Psoas muscle (tissue), 8 donors: ENCODE data around the gene SUFU. TPM values are rescaled to one million over a fixed set of nuclear protein-coding genes. Genes with fewer than 3 reads are reported as not detected.

ENCODE experiments used
- ATAC-seq, 4 donors: fragments of 200-7000 bp; cut with Tn5 transposase; one replicate each; pipeline ENCODE4 v1.9.1; 2020; ENCODE audit warnings: moderate library complexity in 3 of 4, mild to moderate bottlenecking in 2 of 4
- DNase-seq, 2 donors: peaks; one replicate each; pipeline ENCODE4 v3.0.0-alpha.2; 2020
- H3K27ac ChIP-seq: fragments of 200-600 bp; one replicate; pipeline ENCODE4 v1.8.0; 2022
- H3K27me3 ChIP-seq, 3 donors: fragments of 200-600 bp in 1 of 3; one replicate each; pipeline versions ENCODE4 v1.6.1 to v1.8.0; 2013 to 2022; ENCODE audit warnings: low read length in 2 of 3, mild to moderate bottlenecking in 2 of 3, moderate library complexity in 1 of 3; ENCODE audit not compliant: insufficient read depth in 3 of 3
- H3K36me3 ChIP-seq, 2 donors: fragments of 200-600 bp in 1 of 2; one replicate each; pipeline versions ENCODE4 v1.6.1 to v1.8.0; 2013 to 2022; ENCODE audit warnings: low read depth in 1 of 2, mild to moderate bottlenecking in 1 of 2, moderate library complexity in 1 of 2; ENCODE audit not compliant: insufficient read depth in 1 of 2
- H3K4me1 ChIP-seq: fragments of 200-600 bp; one replicate; pipeline ENCODE4 v1.8.0; 2022
- H3K4me3 ChIP-seq: fragments of 200-600 bp; one replicate; pipeline ENCODE4 v1.8.0; 2022; ENCODE audit warnings: mild to moderate bottlenecking
- H3K9me3 ChIP-seq: fragments of 200-600 bp; one replicate; pipeline ENCODE4 v1.8.0; 2022
- CTCF ChIP-seq: fragments of 200-600 bp; IDR thresholded peaks from one replicate; pipeline ENCODE4 v1.8.0; 2022; ENCODE audit warnings: antibody characterized with exemption
- WGBS, 3 donors: extraction: QIAGEN DNeasy Blood & Tissue Kit; methylation state at CpG; one replicate each; pipeline versions ENCODE4 v1.1.6 to v1.1.7; 2013; 5-methylcytosine and 5-hydroxymethylcytosine counted together
- intact Hi-C, 2 donors: fragments of 100-400 bp; cut with DNase I; formaldehyde crosslinking; loops; one replicate each; pipeline versions ENCODE4 v1.11.0 to v1.14.2; 2022
- polyA plus RNA-seq, 3 donors: library from polyadenylated mRNA; stranded (reverse); fragments of 200-250 nt; gene quantifications; one replicate each; pipeline ENCODE4 v1.2.3, GENCODE V29; 2013
- total RNA-seq, 4 donors: library from RNA; stranded (reverse); fragmentation: NEBNext Ultra II Directional in 2 of 4; extraction: Animal tissue kit (Norgen Biotek cat#: 25700) in 2 of 4; gene quantifications; one replicate each; pipeline versions ENCODE4 v1.2.1 to v1.2.4, GENCODE V29; 2021 to 2023
- donor health status: healthy with polysubstance abuse.
- donor health status: DM: no; HTN: no; CAD: no; lungs with moderate emphysema.
- donor health status: Bipolar disorder and iron deficiency.
- donor health status: healthy.
- donor health status: DM: yes; HTN: yes; CAD: no.
- donor health status: DM: no; HTN: no; CAD: no.
- donor health status: DM: no; HTN: no; CAD: no.
- donor health status: DM: yes; HTN: yes; CAD: no.

Gene SUFU
- total and polyA plus RNA-seq, 7 donors, result 2.1 to 6.8 (median 5.1) TPM

GRCh38 chr10:102581981-102582580 is 78.3 kb downstream of the SUFU start:
- ATAC-seq, result no peak
- H3K27ac ChIP-seq, result no peak overlapping the region
- H3K4me3 ChIP-seq, result no peak overlapping the region
- H3K4me1 ChIP-seq, result peaks cover 10% of the 10 kb centered on the region
- intact Hi-C loops, result loop anchor here in 1 of 2 donors (10.0 kb wide), 1 partner anchor 187 kb away; the partner anchor contains the start of gene NFKB2
- no peak for DNase-seq
- no peaks in the 10 kb centered on the region for H3K36me3 ChIP-seq
- no peaks in the 10 kb centered on the region for H3K27me3 ChIP-seq
- 48 to 64% (median 63%) methylated on average over 10 of the region's 10 CpGs for WGBS, 3 donors
- H3K9me3 ChIP-seq, result no peaks in the 10 kb centered on the region
- no peak for TF ChIP-seq CTCF

GRCh38 chr10:102583435-102584417 is 80.0 kb downstream of the SUFU start:
- Histone ChIP-seq H3K9me3 (no peaks in the 10 kb centered on the region), H3K27me3 (no peaks in the 10 kb centered on the region), H3K4me3 (no peak overlapping the region), H3K27ac (peak overlapping the region; percentile 28), H3K36me3 (no peaks in the 10 kb centered on the region), H3K4me1 (peaks cover 9% of the 10 kb centered on the region)
- intact Hi-C loops, result loop anchor here (2.0 to 10.0 kb wide), 3 partner anchors 79 to 191 kb away; partner anchors contain the start of gene NFKB2 (in 1 of the 2)
- peak; percentile 89 for TF ChIP-seq CTCF
- DNase-seq (peak; percentile 79 to 89), ATAC-seq (peak; percentile 96 to 98 (median 96))
- 42 to 46% (median 43%) methylated on average over 11 of the region's 11 CpGs for WGBS, 3 donors

- H3K36me3 ChIP-seq, result no peaks in the 10 kb centered on the region
- H3K4me3 ChIP-seq, result no peak overlapping the region
- H3K9me3 ChIP-seq, result no peaks in the 10 kb centered on the region
- intact Hi-C loops, result loop anchor here (2.0 to 10.0 kb wide), 3 partner anchors 80 to 192 kb away; partner anchors contain the start of gene NFKB2 (in 1 of the 2)
- no peaks in the 10 kb centered on the region for H3K27me3 ChIP-seq
- no peak for TF ChIP-seq CTCF
- ATAC-seq (no peak), DNase-seq (no peak)
- H3K27ac ChIP-seq, result no peak overlapping the region
- H3K4me1 ChIP-seq, result peaks cover 4% of the 10 kb centered on the region
- WGBS, 3 donors, result 71 to 73% (median 71%) methylated on average over 1 of the region's 1 CpG
Observed at GRCh38 chr10:102585026-102585425, 81.3 kb downstream of the SUFU start.

- TF ChIP-seq CTCF, result no peak
- no peak for DNase-seq
- intact Hi-C loops, result loop anchor here in 1 of 2 donors (10.0 kb wide), 1 partner anchor 192 kb away; the partner anchor contains the start of gene NFKB2
- no peaks in the 10 kb centered on the region for H3K9me3 ChIP-seq
- H3K4me3 ChIP-seq, result no peak overlapping the region
- 97 to 100% (median 98%) methylated on average over 1 of the region's 1 CpG for WGBS, 3 donors
- H3K27me3 ChIP-seq, result no peaks in the 10 kb centered on the region
- H3K36me3 ChIP-seq, result no peaks in the 10 kb centered on the region
- no peak overlapping the region for H3K27ac ChIP-seq
- H3K4me1 ChIP-seq, result peaks cover 4% of the 10 kb centered on the region
- no peak for ATAC-seq
Observed at GRCh38 chr10:102586858-102587257, 83.1 kb downstream of the SUFU start.
